Measurements from ENCODE around the gene MARCKS.

MARCKS gene

GRCh38 chr6:113879186-113880096 is 22.3 kb downstream of the MARCKS start:
- no peak overlapping the region for H3K27ac ChIP-seq
- TF ChIP-seq, protein P1, sequence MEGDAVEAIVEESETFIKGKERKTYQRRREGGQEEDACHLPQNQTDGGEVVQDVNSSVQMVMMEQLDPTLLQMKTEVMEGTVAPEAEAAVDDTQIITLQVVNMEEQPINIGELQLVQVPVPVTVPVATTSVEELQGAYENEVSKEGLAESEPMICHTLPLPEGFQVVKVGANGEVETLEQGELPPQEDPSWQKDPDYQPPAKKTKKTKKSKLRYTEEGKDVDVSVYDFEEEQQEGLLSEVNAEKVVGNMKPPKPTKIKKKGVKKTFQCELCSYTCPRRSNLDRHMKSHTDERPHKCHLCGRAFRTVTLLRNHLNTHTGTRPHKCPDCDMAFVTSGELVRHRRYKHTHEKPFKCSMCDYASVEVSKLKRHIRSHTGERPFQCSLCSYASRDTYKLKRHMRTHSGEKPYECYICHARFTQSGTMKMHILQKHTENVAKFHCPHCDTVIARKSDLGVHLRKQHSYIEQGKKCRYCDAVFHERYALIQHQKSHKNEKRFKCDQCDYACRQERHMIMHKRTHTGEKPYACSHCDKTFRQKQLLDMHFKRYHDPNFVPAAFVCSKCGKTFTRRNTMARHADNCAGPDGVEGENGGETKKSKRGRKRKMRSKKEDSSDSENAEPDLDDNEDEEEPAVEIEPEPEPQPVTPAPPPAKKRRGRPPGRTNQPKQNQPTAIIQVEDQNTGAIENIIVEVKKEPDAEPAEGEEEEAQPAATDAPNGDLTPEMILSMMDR (conservative IDR thresholded peaks at IDR 0.05; ENCODE audit: low read depth): peak; percentile 83
- ChIA-PET POLR2A (ENCODE audit: low non-redundant PET) (interaction anchor here (0.5 kb wide), 1 partner anchor 24 kb away, joined by 10 read pairs; no protein-coding TSS in a partner anchor), CTCF (interaction anchor here (0.5 to 2.4 kb wide), 11 partner anchors 15 to 1238 kb away, joined by 3 to 12 read pairs (median 3); no protein-coding TSS in a partner anchor)
- peak; percentile 73 for DNase-seq (ENCODE audit: low spot score)

DNA sequence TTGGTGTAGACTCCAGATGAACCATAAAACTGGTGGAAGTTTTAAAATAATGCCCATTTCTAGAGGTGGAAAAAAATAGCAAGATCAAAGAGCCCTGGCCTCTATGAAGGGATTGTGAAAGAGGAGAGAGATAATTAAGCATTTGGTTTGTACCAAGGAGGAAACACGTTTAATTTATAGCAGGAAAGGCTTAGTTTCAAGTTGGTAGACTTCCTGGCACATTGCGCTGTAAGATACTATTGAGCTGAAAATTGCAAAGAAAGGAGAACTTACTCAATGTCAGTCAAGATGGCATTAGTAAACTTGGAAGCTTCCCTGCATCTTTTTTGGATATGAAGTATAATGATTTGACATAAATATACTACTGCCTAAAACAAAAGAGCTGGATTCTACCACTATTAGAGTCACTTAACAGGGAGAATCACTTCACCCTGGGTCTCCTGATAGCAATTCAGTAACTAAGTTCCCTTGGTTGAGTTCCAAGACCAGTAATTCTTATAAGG is 24.4 kb downstream of the MARCKS start:
- POLR2A ChIA-PET (ENCODE audit: low non-redundant PET): no interaction called here
- TF ChIP-seq, protein P1 (conservative IDR thresholded peaks at IDR 0.05; ENCODE audit: low read depth): no peak
- no peak for DNase-seq (ENCODE audit: low spot score)
- H3K27ac ChIP-seq: no peak overlapping the region
- CTCF ChIA-PET: interaction anchor here (0.6 to 0.7 kb wide), 2 partner anchors 55 to 848 kb away, joined by 3 to 4 read pairs; no protein-coding TSS in a partner anchor

- H3K27ac ChIP-seq: no peak overlapping the region
- CTCF ChIA-PET: no interaction called here
- DNase-seq (ENCODE audit: low spot score): no peak
- POLR2A ChIA-PET (ENCODE audit: low non-redundant PET): no interaction called here
- TF ChIP-seq, protein P1 (conservative IDR thresholded peaks at IDR 0.05; ENCODE audit: low read depth): no peak
These were observed 25.3 kb downstream of the MARCKS start for GRCh38 chr6:113882336-113883022.

GRCh38 chr6:113884011-113884410 is 26.9 kb downstream of the MARCKS start:
- ChIA-PET POLR2A (ENCODE audit: low non-redundant PET) (no interaction called here), CTCF (no interaction called here)
- TF ChIP-seq, protein P1 (conservative IDR thresholded peaks at IDR 0.05; ENCODE audit: low read depth): no peak
- no peak for DNase-seq (ENCODE audit: low spot score)
- H3K27ac ChIP-seq: no peak overlapping the region

- TF ChIP-seq, protein P1 (conservative IDR thresholded peaks at IDR 0.05; ENCODE audit: low read depth): no peak
- ChIA-PET POLR2A (ENCODE audit: low non-redundant PET) (no interaction called here), CTCF (no interaction called here)
- DNase-seq (ENCODE audit: low spot score): no peak
- no peak overlapping the region for H3K27ac ChIP-seq
These were observed 29.4 kb downstream of the MARCKS start for GRCh38 chr6:113886512-113886911.

- CTCF ChIA-PET: no interaction called here
- TF ChIP-seq, protein P1 (conservative IDR thresholded peaks at IDR 0.05; ENCODE audit: low read depth): no peak
- DNase-seq (ENCODE audit: low spot score): peak; percentile 7
- POLR2A ChIA-PET (ENCODE audit: low non-redundant PET): no interaction called here
- no peak overlapping the region for H3K27ac ChIP-seq
These were observed 31.3 kb downstream of the MARCKS start for GRCh38 chr6:113888493-113888892.

Data from RWPE1 (cell line).